Stimulated activated CD4-positive, alpha-beta T cell treated with anti-CD3 and anti-CD28 coated beads, TNF-alpha, amount 100 ng/mL, for 4 hours (primary cell): Measurements from ENCODE around the gene TYRP1.
"Not testable (repeated sequence)": the region's sequence is repeated elsewhere in the genome, so short reads cannot be mapped to it uniquely, and the experiment has no call there.

Source experiments
- DNase-seq, 3 experiments: peaks; one replicate each; pipeline ENCODE4 v3.0.0-alpha.2; 2020; ENCODE audit warnings: low read depth in 3 of 3

TYRP1 gene

GRCh38 chr9:12693141-12693540 lies at the start of gene TYRP1:
Gene TYRP1, plus strand, starts transcription at chr9:12693385. Its CDS starts 612 bp downstream, at chr9:12693997.
- no peak for DNase-seq

GRCh38 chr9:12643686-12644085 lies 49.5 kb upstream of the TYRP1 start:
- no peak for DNase-seq

DNA sequence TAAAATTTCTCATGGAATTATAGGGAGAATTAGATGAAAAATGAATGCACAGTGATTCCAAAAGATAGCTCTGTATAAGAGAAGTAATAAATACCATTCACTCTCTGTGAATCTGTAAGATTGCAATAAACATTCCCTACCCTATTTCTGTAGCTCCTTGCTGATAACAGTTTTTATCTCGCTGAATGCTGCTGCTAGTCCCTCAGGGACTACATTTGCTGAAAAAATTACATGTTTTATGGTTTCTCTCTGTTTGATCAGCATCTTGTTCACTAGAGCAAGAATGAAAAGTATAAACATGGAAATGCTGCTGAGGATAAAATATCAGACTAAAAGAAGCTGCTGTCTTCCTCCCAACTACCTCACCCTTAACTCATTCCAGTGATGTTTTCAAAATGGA lies 44.3 kb upstream of the TYRP1 start:
- no peak for DNase-seq

GRCh38 chr9:12651125-12651524 lies 42.1 kb upstream of the TYRP1 start:
- DNase-seq, result no peak

DNA sequence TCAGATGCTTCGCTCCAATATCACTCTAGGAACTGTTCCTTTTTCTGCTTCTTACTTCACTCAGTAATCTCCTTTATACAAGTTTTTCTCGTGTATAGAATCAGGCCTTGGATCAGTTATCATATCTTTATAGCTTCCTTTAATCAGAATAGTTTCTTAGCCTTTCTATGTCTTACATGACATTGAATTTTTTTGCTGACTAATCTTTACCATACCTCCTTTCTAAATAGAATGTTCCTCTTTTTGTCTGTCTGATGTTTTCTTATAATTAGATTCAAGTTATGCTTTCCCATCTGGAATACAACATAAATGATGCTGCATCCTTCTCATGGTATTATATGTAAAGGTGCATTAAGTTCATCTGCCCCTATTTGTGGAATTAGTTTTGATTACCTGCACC lies 40.2 kb upstream of the TYRP1 start:
- no peak for DNase-seq

DNA sequence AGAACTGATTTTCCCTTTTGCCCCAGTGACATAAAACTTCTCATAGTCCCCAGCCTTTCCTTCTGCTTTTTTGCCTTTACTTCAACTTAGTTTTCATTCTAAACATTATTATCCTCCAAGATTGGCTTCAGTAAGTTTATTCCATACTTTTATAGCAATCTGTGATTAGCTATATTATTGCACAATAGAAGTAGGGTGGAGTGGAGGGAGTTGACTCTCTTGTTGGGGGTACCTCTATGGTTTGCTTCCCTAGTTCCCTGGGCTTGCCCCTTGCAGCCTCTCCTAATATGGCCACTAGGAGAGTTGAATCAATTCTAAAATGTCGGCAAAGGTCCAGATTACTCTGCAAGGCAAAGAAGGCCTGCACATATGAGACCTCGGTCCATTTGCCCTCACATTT lies 36.4 kb upstream of the TYRP1 start:
- no peak for DNase-seq

GRCh38 chr9:12657233-12657632 lies 36.0 kb upstream of the TYRP1 start:
- DNase-seq, result no peak

GRCh38 chr9:12657998-12658397 lies 35.2 kb upstream of the TYRP1 start:
- DNase-seq, result no peak

DNA sequence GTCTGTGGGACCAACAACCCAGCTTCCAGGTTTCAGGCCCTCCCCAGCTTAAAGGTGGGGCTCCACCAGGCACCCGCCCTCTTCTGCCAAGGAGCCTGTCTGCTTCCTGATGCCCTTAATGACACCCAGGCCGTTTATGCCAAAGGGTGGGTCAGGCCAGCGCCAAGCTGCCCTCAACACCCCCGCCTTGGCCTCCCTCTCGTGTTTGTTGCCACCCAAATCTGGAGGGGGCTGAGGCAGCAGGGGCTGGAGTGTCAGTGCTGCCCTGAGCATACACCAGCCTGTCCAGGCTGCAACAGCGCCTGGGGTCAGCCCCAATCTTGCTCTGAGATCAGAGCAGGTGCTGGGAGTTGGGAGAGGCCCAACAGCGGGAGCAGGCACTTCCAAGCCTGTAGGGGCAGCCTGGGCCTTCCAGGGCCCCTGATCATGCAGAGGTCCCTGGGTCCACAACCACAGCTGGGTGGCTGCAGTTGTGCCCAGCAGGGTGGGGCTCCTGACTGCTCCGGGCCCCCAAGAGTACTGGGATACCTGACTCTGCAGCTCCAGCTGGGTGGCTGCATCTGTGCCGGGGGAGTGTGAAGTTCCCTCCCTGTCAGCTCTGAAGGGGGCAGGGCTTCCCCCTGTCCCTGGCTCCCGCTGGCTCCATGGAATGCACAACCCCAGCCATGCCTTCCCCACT lies 34.5 kb upstream of the TYRP1 start:
- DNase-seq, result no peak

DNA sequence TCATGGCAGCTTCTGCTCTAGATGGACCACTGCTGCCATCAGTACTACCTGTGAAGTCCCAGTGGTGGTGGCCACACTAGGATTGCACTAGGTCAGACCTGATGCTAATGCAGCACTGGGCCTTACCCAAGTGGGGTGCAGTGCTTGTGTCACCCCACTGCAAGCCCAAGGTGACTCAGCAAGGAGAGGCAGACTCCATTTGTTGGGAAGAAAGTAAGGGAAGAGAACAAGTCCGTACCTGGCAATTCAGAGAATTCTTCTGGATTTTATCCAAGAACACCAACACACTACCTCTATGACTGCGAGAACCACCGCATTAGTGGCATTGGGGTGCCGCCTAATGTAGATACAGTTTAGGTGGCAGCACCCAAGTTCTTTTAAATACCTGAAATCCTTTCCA lies 34.0 kb upstream of the TYRP1 start:
- DNase-seq, result no peak

GRCh38 chr9:12666813-12667212 lies 26.4 kb upstream of the TYRP1 start:
- no peak for DNase-seq

GRCh38 chr9:12667892-12668291 lies 25.3 kb upstream of the TYRP1 start:
- no peak for DNase-seq

DNA sequence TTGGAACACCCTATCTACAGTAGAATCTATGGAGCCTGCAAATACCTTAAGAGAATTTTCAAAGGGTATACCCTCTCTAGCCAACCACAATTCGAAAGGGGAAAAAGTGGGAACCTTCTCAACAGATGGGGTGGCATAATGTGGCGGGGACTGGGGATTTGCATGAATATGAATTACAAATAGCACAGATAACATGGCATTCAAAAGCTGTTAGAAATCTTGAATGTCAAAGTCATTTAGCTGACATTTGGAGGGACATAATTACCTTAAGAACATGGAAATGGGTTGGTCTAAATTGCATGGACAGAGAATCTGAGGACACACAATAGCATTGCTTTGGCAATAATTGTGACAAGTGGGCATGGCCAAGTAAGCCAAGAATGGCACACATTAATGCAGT lies 23.2 kb upstream of the TYRP1 start:
- DNase-seq, result no peak

- DNase-seq, result no peak
Measured at GRCh38 chr9:12674961-12675360, 18.2 kb upstream of the TYRP1 start.

GRCh38 chr9:12677462-12678126 lies 15.6 kb upstream of the TYRP1 start:
- DNase-seq, result not testable (repeated sequence)

DNA sequence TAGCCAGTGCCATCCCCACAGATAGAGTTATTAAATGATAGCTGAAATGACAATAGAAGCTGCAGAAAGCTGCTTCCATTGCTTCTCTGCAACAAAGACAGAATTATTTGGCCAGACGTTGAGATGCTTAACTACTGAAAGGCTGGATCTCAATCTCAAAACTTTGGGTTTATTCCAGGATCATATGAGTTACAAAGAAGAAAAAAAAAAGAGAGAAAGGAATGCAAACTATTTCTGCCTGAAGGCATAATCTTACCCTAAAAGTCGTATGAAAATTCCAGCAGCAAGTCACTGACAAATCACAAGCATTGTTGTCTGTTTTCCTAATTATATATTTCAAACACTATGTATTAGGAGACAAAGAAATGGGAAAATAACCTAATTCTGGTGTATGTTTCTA lies 12.8 kb upstream of the TYRP1 start:
- DNase-seq, result no peak

GRCh38 chr9:12680757-12681156 lies 12.4 kb upstream of the TYRP1 start:
- DNase-seq, result no peak

- DNase-seq, result no peak
Measured at GRCh38 chr9:12681620-12682019, 11.6 kb upstream of the TYRP1 start.

DNA sequence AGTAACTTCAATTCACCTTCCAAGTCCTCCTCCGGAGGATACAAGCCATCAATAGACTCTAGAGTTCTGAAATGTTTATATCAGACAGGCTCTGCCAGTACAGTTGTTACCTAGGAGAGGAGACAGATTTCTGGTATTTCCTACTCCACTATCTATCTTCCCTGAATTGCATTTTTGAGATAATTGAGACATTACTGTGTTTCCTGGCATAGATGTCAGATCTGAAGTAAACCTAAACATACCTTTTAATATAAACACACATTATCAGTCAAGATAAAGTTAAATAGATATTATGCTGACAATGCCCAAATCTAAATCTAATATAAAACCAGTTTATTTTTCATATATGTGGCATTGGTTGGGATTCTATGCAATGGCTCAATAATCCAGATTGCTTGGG lies 8.2 kb upstream of the TYRP1 start:
- DNase-seq, result no peak

GRCh38 chr9:12689233-12689632 lies 4.0 kb upstream of the TYRP1 start:
- no peak for DNase-seq

DNA sequence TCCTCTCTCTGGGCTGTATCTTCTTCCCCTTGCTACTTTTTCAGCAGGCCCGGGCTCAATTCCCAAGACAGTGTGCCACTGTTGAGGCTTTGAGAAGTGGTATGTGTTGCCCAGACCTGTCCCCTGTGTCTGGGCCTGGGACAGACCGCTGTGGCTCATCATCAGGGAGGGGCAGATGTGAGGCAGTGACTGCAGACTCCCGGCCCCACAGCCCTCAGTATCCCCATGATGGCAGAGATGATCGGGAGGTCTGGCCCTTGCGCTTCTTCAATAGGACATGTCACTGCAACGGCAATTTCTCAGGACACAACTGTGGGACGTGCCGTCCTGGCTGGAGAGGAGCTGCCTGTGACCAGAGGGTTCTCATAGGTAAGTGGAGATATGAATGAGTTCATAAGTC lies 828 bp downstream of the TYRP1 start:
- DNase-seq, result no peak

GRCh38 chr9:12695474-12695873 lies 2.3 kb downstream of the TYRP1 start:
- DNase-seq, result no peak

DNA sequence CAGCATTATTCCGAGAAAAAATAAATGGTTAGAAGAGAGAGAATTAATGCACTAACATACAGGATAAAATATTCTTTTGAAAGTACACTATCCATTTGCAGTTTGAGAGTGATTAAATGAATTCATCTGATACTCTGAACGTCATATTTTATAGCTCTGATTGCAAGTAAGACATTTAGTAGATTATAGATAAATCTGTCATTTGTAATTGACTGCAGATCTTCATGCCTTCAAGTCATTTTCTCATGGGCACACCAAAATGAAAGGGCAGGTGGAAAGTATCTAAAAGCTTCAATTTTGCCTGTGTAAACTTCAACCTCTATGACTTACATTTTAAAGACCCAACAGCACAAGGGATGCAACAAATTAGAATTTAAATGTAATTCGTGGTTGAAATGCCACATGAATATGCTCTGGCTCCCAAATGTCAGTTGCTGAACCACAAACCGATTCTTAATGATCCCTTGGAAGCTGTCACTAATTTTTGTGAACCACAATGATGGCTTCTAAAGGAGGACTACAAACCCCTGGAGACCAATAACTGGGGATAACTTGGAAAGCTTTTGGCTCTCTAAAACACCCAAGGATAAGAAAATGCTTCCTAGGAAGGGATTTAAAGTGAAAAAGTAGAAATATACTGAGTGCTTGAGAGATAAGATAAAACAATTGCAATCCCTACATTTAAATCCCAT lies 3.9 kb downstream of the TYRP1 start:
- no peak for DNase-seq
